Right lung (tissue), 5 donors: ENCODE measurements around the gene ZNF181. TPM values are rescaled to one million over a fixed set of nuclear protein-coding genes. Genes with fewer than 3 reads are reported as not detected.

Experiments
- DNase-seq, 2 donors: peaks; one replicate each; pipeline ENCODE4 v3.0.0-alpha.2; 2013
- polyA plus RNA-seq, 5 donors: library from polyadenylated mRNA; unstranded; fragments of 120-200 nt; gene quantifications; one replicate each; pipeline versions ENCODE4 v1.2.1 to v1.2.3, GENCODE V29; 2013; ENCODE audit warnings: inconsistent platforms in 1 of 5, low replicate concordance in 1 of 5; ENCODE audit not compliant: insufficient read length in 5 of 5, insufficient read depth in 1 of 5

Gene ZNF181
- polyA plus RNA-seq, 5 donors = 16.0 to 31.2 (median 20.5) TPM

GRCh38 chr19:34744896-34745690 lies 11.1 kb downstream of the ZNF181 start:
- no peak for DNase-seq

GRCh38 chr19:34757441-34757840 lies 23.4 kb downstream of the ZNF181 start:
- DNase-seq = no peak

GRCh38 chr19:34759218-34759917 lies 25.3 kb downstream of the ZNF181 start:
- DNase-seq = no peak

- DNase-seq = no peak
These were observed 32.3 kb downstream of the ZNF181 start for GRCh38 chr19:34766386-34766785.

- no peak for DNase-seq
These were observed 33.9 kb downstream of the ZNF181 start for GRCh38 chr19:34767951-34768350.

GRCh38 chr19:34772697-34773554 lies 38.9 kb downstream of the ZNF181 start, which contains the start of gene ZNF599:
TSS of gene ZNF599 (minus strand) at chr19:34773215. CDS start at chr19:34772841, 374 bp downstream.
- peak; percentile 88 for DNase-seq

GRCh38 chr19:34773555-34773864 lies 39.5 kb downstream of the ZNF181 start:
- DNase-seq = no peak

- no peak for DNase-seq
These were observed 40.8 kb downstream of the ZNF181 start for GRCh38 chr19:34774857-34775256.

GRCh38 chr19:34778342-34778741 lies 44.3 kb downstream of the ZNF181 start:
- DNase-seq = no peak

GRCh38 chr19:34779652-34780051 lies 45.6 kb downstream of the ZNF181 start:
- DNase-seq = no peak

- no peak for DNase-seq
These were observed 52.2 kb downstream of the ZNF181 start for GRCh38 chr19:34786236-34786635.

GRCh38 chr19:34787059-34787824 lies 53.2 kb downstream of the ZNF181 start:
- no peak for DNase-seq

GRCh38 chr19:34788074-34788473 lies 54.0 kb downstream of the ZNF181 start:
- no peak for DNase-seq

- DNase-seq = no peak
These were observed 59.5 kb downstream of the ZNF181 start for GRCh38 chr19:34793565-34793964.

GRCh38 chr19:34794066-34794960 lies 60.3 kb downstream of the ZNF181 start:
- DNase-seq = no peak

Other genes starting within 250 kb of the ZNF181 start
- gene SCGB2B2, start 57.1 kb upstream of the ZNF181 start, polyA plus RNA-seq = 1 to 10 TPM in 4 of 5 donors, under 1 TPM in 1; 0.64 to 1.9 (median 1.4) TPM
- gene ZNF302, start 56.6 kb upstream of the ZNF181 start, polyA plus RNA-seq = 100 to 1,000 TPM in 1 of 5 donors, 10 to 100 TPM in 4; 63.0 to 111 (median 87.3) TPM
- gene ZNF599, start 39.0 kb downstream of the ZNF181 start, polyA plus RNA-seq = 10 to 100 TPM; 12.6 to 16.5 (median 15.0) TPM
- 10 to 100 TPM in 2 of 5 donors, 1 to 10 TPM in 3; 7.4 to 11.2 (median 9.2) TPM for gene ZNF30, start 192.7 kb downstream of the ZNF181 start, polyA plus RNA-seq
- gene ZNF792, start 230.0 kb downstream of the ZNF181 start, polyA plus RNA-seq = 10 to 100 TPM in 1 of 5 donors, 1 to 10 TPM in 4; 6.5 to 10.6 (median 8.9) TPM